ENCODE results near the gene CELF2. TPM values are rescaled to one million over a fixed set of nuclear protein-coding genes. Genes with fewer than 3 reads are reported as not detected.
A peak's percentile ranks its signal among the peaks of the same experiment; 100 is the strongest.

The CELF2 gene
- total RNA-seq, 2 experiments from 2014 or later, result 165 to 181 TPM

- no peak for DNase-seq
- peaks cover 92% of the 10 kb centered on the region for H3K4me1 Mint-ChIP-seq
- H3K27ac Mint-ChIP-seq, result peak overlapping the region; percentile 85
- ChIA-PET POLR2A (interaction anchor here (1.0 kb wide), 1 partner anchor 10 kb away, joined by 4 read pairs; no protein-coding TSS in a partner anchor), CTCF (no interaction called here)
- H3K27me3 Mint-ChIP-seq, result no peaks in the 10 kb centered on the region
- H3K4me3 Mint-ChIP-seq, result no peak overlapping the region
- no peaks in the 10 kb centered on the region for H3K9me3 Mint-ChIP-seq
- peaks cover 87% of the 10 kb centered on the region for H3K36me3 Mint-ChIP-seq (ENCODE audit: low read depth)
Observed at GRCh38 chr10:11232222-11232961, 214.7 kb downstream of the CELF2 start.

GRCh38 chr10:11234857-11235531 is 217.3 kb downstream of the CELF2 start:
- DNase-seq, result no peak
- ChIA-PET CTCF (interaction anchor here (1.5 to 2.2 kb wide), 2 partner anchors 8 to 60 kb away, joined by 5 to 6 read pairs; no protein-coding TSS in a partner anchor), POLR2A (interaction anchor here (1.0 to 1.1 kb wide), 2 partner anchors 9 to 35 kb away, joined by 3 to 4 read pairs; no protein-coding TSS in a partner anchor)
- Mint-ChIP-seq H3K9me3 (no peaks in the 10 kb centered on the region), H3K4me3 (no peak overlapping the region), H3K27me3 (no peaks in the 10 kb centered on the region), H3K27ac (peak overlapping the region; percentile 78), H3K36me3 (ENCODE audit: low read depth) (peaks cover 74% of the 10 kb centered on the region), H3K4me1 (peaks cover 90% of the 10 kb centered on the region)

- CTCF ChIA-PET, result interaction anchor here (0.8 to 2.2 kb wide), 4 partner anchors 9 to 87 kb away, joined by 3 to 6 read pairs (median 5); no protein-coding TSS in a partner anchor
- Mint-ChIP-seq H3K4me3 (peak overlapping the region; percentile 33), H3K4me1 (peaks cover 90% of the 10 kb centered on the region), H3K27ac (peak overlapping the region; percentile 78), H3K9me3 (no peaks in the 10 kb centered on the region), H3K36me3 (ENCODE audit: low read depth) (peaks cover 71% of the 10 kb centered on the region), H3K27me3 (no peaks in the 10 kb centered on the region)
- no peak for DNase-seq
- POLR2A ChIA-PET, result interaction anchor here (0.6 to 1.1 kb wide), 3 partner anchors 10 to 319 kb away, joined by 3 to 4 read pairs (median 3); no protein-coding TSS in a partner anchor
Observed at GRCh38 chr10:11235771-11236170, 218.1 kb downstream of the CELF2 start.

DNA sequence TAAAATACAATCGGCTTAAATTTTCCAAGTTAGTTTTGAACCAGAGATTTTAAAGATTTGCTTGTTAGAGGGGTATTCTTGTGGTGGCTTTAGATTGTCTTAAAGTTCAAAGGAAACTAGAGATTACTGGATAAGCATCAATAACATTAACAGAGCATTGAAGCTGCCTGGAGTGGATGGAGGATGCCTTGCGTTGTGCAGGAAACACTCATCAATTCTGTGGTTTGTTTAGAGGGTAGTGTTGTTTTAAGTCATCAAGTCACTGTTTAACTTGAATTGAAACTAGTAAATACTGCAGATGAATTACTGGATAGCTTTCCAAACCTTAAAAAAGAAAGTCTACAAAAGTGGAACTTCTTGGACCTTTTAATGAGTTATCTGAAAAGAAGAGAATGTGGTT is 218.6 kb downstream of the CELF2 start:
- ChIA-PET CTCF (interaction anchor here (0.7 to 2.2 kb wide), 5 partner anchors 19 to 87 kb away, joined by 3 to 6 read pairs (median 3); no protein-coding TSS in a partner anchor), POLR2A (interaction anchor here (0.6 to 1.1 kb wide), 2 partner anchors 33 to 319 kb away, joined by 3 read pairs; no protein-coding TSS in a partner anchor)
- Mint-ChIP-seq H3K27ac (peak overlapping the region; percentile 78), H3K4me1 (peaks cover 87% of the 10 kb centered on the region), H3K4me3 (peak overlapping the region; percentile 33), H3K27me3 (no peaks in the 10 kb centered on the region), H3K36me3 (ENCODE audit: low read depth) (peaks cover 68% of the 10 kb centered on the region), H3K9me3 (no peaks in the 10 kb centered on the region)
- DNase-seq, result peak; percentile 58

- Mint-ChIP-seq H3K36me3 (ENCODE audit: low read depth) (peaks cover 69% of the 10 kb centered on the region), H3K27me3 (no peaks in the 10 kb centered on the region), H3K4me1 (peaks cover 76% of the 10 kb centered on the region), H3K4me3 (no peak overlapping the region), H3K27ac (peak overlapping the region; percentile 46), H3K9me3 (no peaks in the 10 kb centered on the region)
- CTCF ChIA-PET, result interaction anchor here (0.9 kb wide), 2 partner anchors 20 to 32 kb away, joined by 3 read pairs; no protein-coding TSS in a partner anchor
- POLR2A ChIA-PET, result no interaction called here
- DNase-seq, result no peak
Observed at GRCh38 chr10:11237571-11237970, 219.9 kb downstream of the CELF2 start.

GRCh38 chr10:11238893-11239292 is 221.2 kb downstream of the CELF2 start:
- Mint-ChIP-seq H3K27ac (peak overlapping the region; percentile 22), H3K4me3 (no peak overlapping the region), H3K9me3 (no peaks in the 10 kb centered on the region), H3K27me3 (no peaks in the 10 kb centered on the region), H3K4me1 (peaks cover 63% of the 10 kb centered on the region), H3K36me3 (ENCODE audit: low read depth) (peaks cover 62% of the 10 kb centered on the region)
- ChIA-PET POLR2A (no interaction called here), CTCF (interaction anchor here (1.1 to 1.7 kb wide), 4 partner anchors 19 to 73 kb away, joined by 3 to 4 read pairs (median 4); no protein-coding TSS in a partner anchor)
- DNase-seq, result no peak

DNA sequence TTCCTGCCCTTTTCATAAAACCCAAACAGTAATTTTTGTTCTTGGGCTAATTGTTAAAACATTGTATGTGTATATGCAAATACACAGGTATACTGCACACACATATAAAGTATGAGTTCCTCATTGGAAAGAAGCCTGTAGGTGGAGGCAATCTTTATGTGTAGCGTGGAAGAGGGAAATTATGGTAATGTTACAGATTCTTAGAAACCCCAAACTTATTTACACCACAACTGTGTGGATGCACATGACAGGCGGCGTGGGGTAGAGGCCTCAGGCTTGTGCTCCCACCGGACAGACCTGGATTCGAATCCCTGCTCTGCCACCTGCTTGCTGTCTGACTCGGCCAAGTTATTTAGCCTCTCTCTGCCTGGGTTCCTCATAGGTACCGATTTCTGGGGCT is 223.0 kb downstream of the CELF2 start:
- Mint-ChIP-seq H3K27ac (peak overlapping the region; percentile 31), H3K9me3 (no peaks in the 10 kb centered on the region), H3K4me3 (no peak overlapping the region), H3K36me3 (ENCODE audit: low read depth) (peaks cover 49% of the 10 kb centered on the region), H3K27me3 (no peaks in the 10 kb centered on the region), H3K4me1 (peaks cover 47% of the 10 kb centered on the region)
- ChIA-PET CTCF (interaction anchor here (0.7 kb wide), 1 partner anchor 12 kb away, joined by 5 read pairs; no protein-coding TSS in a partner anchor), POLR2A (no interaction called here)
- no peak for DNase-seq

DNA sequence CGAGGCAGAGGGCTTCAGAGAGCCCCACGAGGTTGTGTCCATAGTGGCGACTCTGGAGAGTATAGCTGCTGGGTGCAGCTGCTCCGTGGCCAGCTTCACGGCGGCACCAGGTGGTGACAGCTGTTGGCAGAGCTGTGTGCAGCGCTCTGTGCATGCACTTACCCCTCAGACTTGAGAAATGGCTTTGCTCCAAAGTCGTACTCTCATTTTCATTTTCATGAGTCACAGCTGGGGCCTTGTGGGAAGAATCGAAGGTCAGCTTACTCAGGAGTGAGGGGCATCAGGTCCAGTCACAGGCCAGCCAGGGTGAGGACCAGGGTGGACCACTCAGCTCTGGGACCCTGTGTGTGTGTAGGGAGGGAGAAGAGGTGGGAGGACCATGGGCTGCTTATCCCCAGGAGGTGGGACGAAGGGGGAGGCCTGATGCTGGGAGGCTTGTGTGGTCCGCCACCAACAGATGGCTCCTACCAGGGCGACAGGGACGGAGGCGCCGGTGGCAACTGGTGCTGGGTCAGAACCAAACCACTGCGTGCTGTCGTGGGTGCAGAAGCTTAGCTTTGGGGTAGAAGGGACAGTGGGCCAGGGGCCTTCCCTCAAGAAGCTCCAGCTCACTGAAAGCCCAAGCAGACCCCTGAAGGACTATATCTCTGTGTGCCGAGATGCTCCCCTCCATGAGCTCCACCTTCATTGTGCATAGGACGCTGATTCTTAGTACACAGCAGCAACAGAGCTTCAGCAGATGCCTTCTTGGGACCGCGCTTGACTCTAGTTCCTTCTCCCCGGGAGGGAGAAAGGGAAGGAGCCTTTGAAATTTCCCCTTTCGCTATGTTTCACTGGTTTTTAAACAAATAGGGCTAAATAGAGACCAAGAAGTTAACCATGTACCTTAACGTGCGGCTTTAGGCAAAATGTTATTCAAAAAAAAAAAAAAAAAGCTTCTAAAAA is 225.0 kb downstream of the CELF2 start:
- Mint-ChIP-seq H3K27me3 (no peaks in the 10 kb centered on the region), H3K36me3 (ENCODE audit: low read depth) (peaks cover 33% of the 10 kb centered on the region), H3K9me3 (no peaks in the 10 kb centered on the region), H3K27ac (peak overlapping the region; percentile 62), H3K4me1 (peaks cover 28% of the 10 kb centered on the region), H3K4me3 (no peak overlapping the region)
- POLR2A ChIA-PET, result interaction anchor here (0.7 to 1.8 kb wide), 3 partner anchors 10 to 47 kb away, joined by 3 to 4 read pairs (median 3); no protein-coding TSS in a partner anchor
- CTCF ChIA-PET, result interaction anchor here (1.1 to 1.3 kb wide), 3 partner anchors 9 to 13 kb away, joined by 3 read pairs; no protein-coding TSS in a partner anchor
- no peak for DNase-seq

DNA sequence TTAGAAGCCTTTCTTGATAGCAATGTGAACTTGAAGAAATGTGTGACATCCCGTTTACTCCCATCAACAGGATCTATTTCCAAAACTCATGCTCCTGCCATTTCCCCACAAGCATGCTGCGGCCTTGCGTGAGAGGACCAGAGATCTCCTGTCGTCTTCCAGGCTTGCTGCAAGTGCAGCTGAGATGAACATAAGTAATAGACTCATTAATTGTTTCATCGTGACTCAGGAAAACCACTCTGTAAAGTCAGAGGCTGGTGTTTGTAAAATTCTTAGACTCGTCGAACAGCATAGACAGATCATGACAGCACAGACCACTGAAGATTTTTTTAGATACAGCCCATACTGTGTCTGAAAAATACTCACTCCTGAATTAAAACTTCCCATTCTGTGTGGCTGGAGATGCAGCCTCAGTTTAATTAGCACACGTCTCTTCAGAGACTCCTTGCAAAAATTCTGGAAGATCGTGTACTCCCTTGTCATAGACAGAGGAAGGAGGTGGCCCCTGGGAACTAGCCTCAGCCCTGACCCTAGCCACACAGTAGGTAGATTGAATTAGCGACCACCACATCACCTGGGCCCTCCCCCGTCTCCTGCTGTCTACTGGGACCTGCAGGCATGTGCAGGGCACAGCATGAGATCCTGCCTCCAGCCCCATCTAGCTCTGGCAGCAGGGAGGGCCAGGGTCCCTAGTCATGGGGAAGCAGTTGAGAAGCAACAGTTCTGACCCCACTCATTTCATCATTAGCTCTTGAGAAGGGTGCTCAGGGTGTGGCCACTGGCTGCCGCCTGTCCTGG is 226.0 kb downstream of the CELF2 start:
- Mint-ChIP-seq H3K27ac (peak overlapping the region; percentile 41), H3K9me3 (no peaks in the 10 kb centered on the region), H3K27me3 (no peaks in the 10 kb centered on the region), H3K4me3 (no peak overlapping the region), H3K36me3 (ENCODE audit: low read depth) (peaks cover 31% of the 10 kb centered on the region), H3K4me1 (peaks cover 25% of the 10 kb centered on the region)
- CTCF ChIA-PET, result interaction anchor here (0.7 to 1.3 kb wide), 2 partner anchors 11 to 1592 kb away, joined by 3 read pairs; no protein-coding TSS in a partner anchor
- no peak for DNase-seq
- POLR2A ChIA-PET, result interaction anchor here (1.8 kb wide), 1 partner anchor 11 kb away, joined by 4 read pairs; no protein-coding TSS in a partner anchor

- H3K4me3 Mint-ChIP-seq, result no peak overlapping the region
- H3K36me3 Mint-ChIP-seq (ENCODE audit: low read depth), result peaks cover 38% of the 10 kb centered on the region
- no peaks in the 10 kb centered on the region for H3K27me3 Mint-ChIP-seq
- H3K27ac Mint-ChIP-seq, result no peak overlapping the region
- H3K9me3 Mint-ChIP-seq, result no peaks in the 10 kb centered on the region
- H3K4me1 Mint-ChIP-seq, result peaks cover 20% of the 10 kb centered on the region
- no peak for DNase-seq
- ChIA-PET POLR2A (interaction anchor here (0.7 kb wide), 1 partner anchor 53 kb away, joined by 4 read pairs; no protein-coding TSS in a partner anchor), CTCF (interaction anchor here (0.6 to 0.8 kb wide), 3 partner anchors 11 to 1867 kb away, joined by 3 to 5 read pairs (median 4); no protein-coding TSS in a partner anchor)
Observed at GRCh38 chr10:11245095-11245479, 227.4 kb downstream of the CELF2 start.

DNA sequence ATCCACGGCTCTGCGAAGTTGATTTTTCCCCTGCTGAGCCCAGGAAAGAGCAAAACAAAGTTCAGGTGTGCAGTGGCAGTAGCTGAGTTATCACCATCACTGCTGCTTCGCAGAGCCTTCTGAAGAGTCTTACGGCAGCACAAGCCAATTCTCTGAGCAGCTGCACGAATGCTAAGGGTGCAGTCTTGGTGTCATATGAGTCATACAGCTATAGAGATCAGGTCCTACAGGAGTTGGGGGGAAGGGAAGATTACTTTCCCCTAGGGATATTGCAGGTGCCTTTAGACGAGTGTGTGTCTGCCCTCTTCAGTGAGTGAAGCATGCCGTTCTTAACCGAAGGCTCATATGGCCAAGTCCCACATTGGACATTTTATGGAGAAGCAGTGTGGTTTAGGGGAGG is 227.8 kb downstream of the CELF2 start:
- Mint-ChIP-seq H3K27ac (no peak overlapping the region), H3K36me3 (ENCODE audit: low read depth) (peaks cover 36% of the 10 kb centered on the region), H3K4me3 (no peak overlapping the region), H3K9me3 (no peaks in the 10 kb centered on the region), H3K27me3 (no peaks in the 10 kb centered on the region), H3K4me1 (peaks cover 16% of the 10 kb centered on the region)
- POLR2A ChIA-PET, result interaction anchor here (0.7 kb wide), 1 partner anchor 52 kb away, joined by 4 read pairs; no protein-coding TSS in a partner anchor
- CTCF ChIA-PET, result interaction anchor here (0.6 kb wide), 1 partner anchor 1866 kb away, joined by 5 read pairs; no protein-coding TSS in a partner anchor
- no peak for DNase-seq
